ENCODE measurements around the gene DMRT2.

The DMRT2 gene

GRCh38 chr9:1052365-1053281, 2.5 kb downstream of the DMRT2 start:
- peak overlapping the region; percentile 75 for H3K27ac Mint-ChIP-seq
- H3K27me3 Mint-ChIP-seq = peaks cover 67 to 91% of the 10 kb centered on the region in 2 donors
- DNase-seq (no peak), ATAC-seq (replicated peaks) (no peak)
- H3K36me3 Mint-ChIP-seq = peaks cover 3 to 12% of the 10 kb centered on the region in 2 donors
- H3K9me3 Mint-ChIP-seq = peaks cover 0 to 9% of the 10 kb centered on the region in 2 donors
- peak overlapping the region; percentile 30 to 54 for H3K4me3 Mint-ChIP-seq
- peaks cover 17 to 38% of the 10 kb centered on the region in 2 donors for H3K4me1 Mint-ChIP-seq

GRCh38 chr9:1053282-1053621, 3.1 kb downstream of the DMRT2 start:
- H3K36me3 Mint-ChIP-seq = peaks cover 3 to 12% of the 10 kb centered on the region in 2 donors
- H3K9me3 Mint-ChIP-seq = peaks cover 0 to 9% of the 10 kb centered on the region in 2 donors
- H3K4me1 Mint-ChIP-seq = peaks cover 13 to 31% of the 10 kb centered on the region in 2 donors
- no peak overlapping the region for H3K4me3 Mint-ChIP-seq
- peaks cover 64 to 89% of the 10 kb centered on the region in 2 donors for H3K27me3 Mint-ChIP-seq
- H3K27ac Mint-ChIP-seq = no peak overlapping the region
- ATAC-seq (replicated peaks) (no peak), DNase-seq (no peak)

- no peak for DNase-seq
- peaks cover 7 to 25% of the 10 kb centered on the region in 2 donors for H3K4me1 Mint-ChIP-seq
- peaks cover 60 to 85% of the 10 kb centered on the region in 2 donors for H3K27me3 Mint-ChIP-seq
- H3K4me3 Mint-ChIP-seq = no peak overlapping the region
- peaks cover 0 to 4% of the 10 kb centered on the region in 2 donors for H3K9me3 Mint-ChIP-seq
- H3K36me3 Mint-ChIP-seq = peaks cover 3 to 4% of the 10 kb centered on the region in 2 donors
- H3K27ac Mint-ChIP-seq = no peak overlapping the region
- no peak for ATAC-seq (replicated peaks)
Observed at GRCh38 chr9:1053986-1054425, 3.8 kb downstream of the DMRT2 start.

- no peak overlapping the region for H3K27ac Mint-ChIP-seq
- H3K36me3 Mint-ChIP-seq = no peaks in the 10 kb centered on the region
- ATAC-seq (replicated peaks) = no peak
- no peak overlapping the region for H3K4me3 Mint-ChIP-seq
- H3K9me3 Mint-ChIP-seq = no peaks in the 10 kb centered on the region
- DNase-seq = no peak
- H3K4me1 Mint-ChIP-seq = peaks cover 4 to 18% of the 10 kb centered on the region in 2 donors
- peaks cover 56 to 81% of the 10 kb centered on the region in 2 donors for H3K27me3 Mint-ChIP-seq
Observed at GRCh38 chr9:1055166-1055565, 5.0 kb downstream of the DMRT2 start.

GRCh38 chr9:1057910-1058309, 7.8 kb downstream of the DMRT2 start:
- H3K4me3 Mint-ChIP-seq = no peak overlapping the region
- peaks cover 46 to 68% of the 10 kb centered on the region in 2 donors for H3K27me3 Mint-ChIP-seq
- no peaks in the 10 kb centered on the region for H3K9me3 Mint-ChIP-seq
- ATAC-seq (replicated peaks) (no peak), DNase-seq (no peak)
- no peaks in the 10 kb centered on the region for H3K4me1 Mint-ChIP-seq
- H3K36me3 Mint-ChIP-seq = no peaks in the 10 kb centered on the region
- H3K27ac Mint-ChIP-seq = no peak overlapping the region

GRCh38 chr9:1058826-1059487, 8.8 kb downstream of the DMRT2 start:
- Mint-ChIP-seq H3K27ac (no peak overlapping the region), H3K36me3 (no peaks in the 10 kb centered on the region), H3K9me3 (no peaks in the 10 kb centered on the region), H3K4me3 (no peak overlapping the region), H3K27me3 (peaks cover 38 to 58% of the 10 kb centered on the region in 2 donors), H3K4me1 (no peaks in the 10 kb centered on the region)
- ATAC-seq (replicated peaks) = no peak
- no peak for DNase-seq

- no peaks in the 10 kb centered on the region for H3K4me1 Mint-ChIP-seq
- ATAC-seq (replicated peaks) (no peak), DNase-seq (no peak)
- H3K9me3 Mint-ChIP-seq = peaks cover 4 to 8% of the 10 kb centered on the region in 2 donors
- H3K27me3 Mint-ChIP-seq = peaks cover 18 to 41% of the 10 kb centered on the region in 2 donors
- H3K27ac Mint-ChIP-seq = no peak overlapping the region
- no peak overlapping the region for H3K4me3 Mint-ChIP-seq
- H3K36me3 Mint-ChIP-seq = no peaks in the 10 kb centered on the region
Observed at GRCh38 chr9:1065130-1065529, 15.0 kb downstream of the DMRT2 start.

- ATAC-seq (replicated peaks) = no peak
- no peak for DNase-seq
- H3K27me3 Mint-ChIP-seq = peaks cover 13 to 28% of the 10 kb centered on the region in 2 donors
- no peaks in the 10 kb centered on the region for H3K36me3 Mint-ChIP-seq
- no peak overlapping the region for H3K27ac Mint-ChIP-seq
- H3K4me1 Mint-ChIP-seq = no peaks in the 10 kb centered on the region
- no peak overlapping the region for H3K4me3 Mint-ChIP-seq
- peaks cover 4 to 8% of the 10 kb centered on the region in 2 donors for H3K9me3 Mint-ChIP-seq
Observed at GRCh38 chr9:1070692-1071091, 20.5 kb downstream of the DMRT2 start.

- H3K4me1 Mint-ChIP-seq = no peaks in the 10 kb centered on the region
- peaks cover 21 to 30% of the 10 kb centered on the region in 2 donors for H3K27me3 Mint-ChIP-seq
- peaks cover 4 to 6% of the 10 kb centered on the region in 2 donors for H3K9me3 Mint-ChIP-seq
- no peak for DNase-seq
- no peak overlapping the region for H3K27ac Mint-ChIP-seq
- H3K36me3 Mint-ChIP-seq = no peaks in the 10 kb centered on the region
- ATAC-seq (replicated peaks) = no peak
- H3K4me3 Mint-ChIP-seq = no peak overlapping the region
Observed at GRCh38 chr9:1071730-1072129, 21.6 kb downstream of the DMRT2 start.

GRCh38 chr9:1073497-1073896, 23.3 kb downstream of the DMRT2 start:
- Mint-ChIP-seq H3K27ac (no peak overlapping the region), H3K36me3 (no peaks in the 10 kb centered on the region), H3K9me3 (no peaks in the 10 kb centered on the region), H3K4me1 (peaks cover 6 to 7% of the 10 kb centered on the region in 2 donors), H3K27me3 (peaks cover 26 to 37% of the 10 kb centered on the region in 2 donors), H3K4me3 (no peak overlapping the region)
- no peak for DNase-seq
- ATAC-seq (replicated peaks) = no peak

GRCh38 chr9:1077616-1078015, 27.5 kb downstream of the DMRT2 start:
- Mint-ChIP-seq H3K27ac (no peak overlapping the region), H3K27me3 (peaks cover 36 to 38% of the 10 kb centered on the region in 2 donors), H3K4me3 (no peak overlapping the region), H3K9me3 (no peaks in the 10 kb centered on the region), H3K4me1 (peaks cover 6 to 7% of the 10 kb centered on the region in 2 donors), H3K36me3 (no peaks in the 10 kb centered on the region)
- ATAC-seq (replicated peaks) = peak; percentile 34 to 50
- DNase-seq = no peak

- H3K27me3 Mint-ChIP-seq = peaks cover 21 to 26% of the 10 kb centered on the region in 2 donors
Observed at GRCh38 chr9:1083325-1083913, 33.3 kb downstream of the DMRT2 start.

GRCh38 chr9:1085086-1085485, 34.9 kb downstream of the DMRT2 start:
- no peaks in the 10 kb centered on the region for H3K36me3 Mint-ChIP-seq
- ATAC-seq (replicated peaks) (no peak), DNase-seq (no peak)
- no peaks in the 10 kb centered on the region for H3K9me3 Mint-ChIP-seq
- no peak overlapping the region for H3K4me3 Mint-ChIP-seq
- no peaks in the 10 kb centered on the region for H3K4me1 Mint-ChIP-seq
- peaks cover 11 to 19% of the 10 kb centered on the region in 2 donors for H3K27me3 Mint-ChIP-seq
- no peak overlapping the region for H3K27ac Mint-ChIP-seq

More at GRCh38 chr9:1083325-1083913, 33.3 kb downstream of the DMRT2 start:
- Mint-ChIP-seq H3K27ac (no peak overlapping the region), H3K36me3 (no peaks in the 10 kb centered on the region), H3K4me1 (no peaks in the 10 kb centered on the region), H3K4me3 (no peak overlapping the region), H3K9me3 (no peaks in the 10 kb centered on the region)
- ATAC-seq (replicated peaks) (no peak), DNase-seq (no peak)

GRCh38 chr9:1086517-1086916, 36.4 kb downstream of the DMRT2 start:
- Mint-ChIP-seq H3K4me3 (no peak overlapping the region), H3K36me3 (no peaks in the 10 kb centered on the region), H3K27me3 (peaks cover 14 to 23% of the 10 kb centered on the region in 2 donors), H3K4me1 (no peaks in the 10 kb centered on the region), H3K9me3 (no peaks in the 10 kb centered on the region), H3K27ac (no peak overlapping the region)
- no peak for ATAC-seq (replicated peaks)
- DNase-seq = no peak

Data from stimulated activated naive B cell treated with anti-CD40 and anti-IgM and Interleukin-4, amounts not matched to agents 10 μg/mL and 1 μg/mL and 100 μg/mL, for 72 hours (primary cell).